GM18861 (cell line): ENCODE results near the gene MUC20.
"Not testable (repeated sequence)": the region's sequence is repeated elsewhere in the genome, so short reads cannot be mapped to it uniquely, and the experiment has no call there.

ENCODE experiments used
- ATAC-seq: cut with Tn5 transposase; IDR thresholded peaks from one replicate; pipeline ENCODE4 v1.9.1; 2021; ENCODE audit not compliant: unreplicated experiment

The MUC20 gene

DNA sequence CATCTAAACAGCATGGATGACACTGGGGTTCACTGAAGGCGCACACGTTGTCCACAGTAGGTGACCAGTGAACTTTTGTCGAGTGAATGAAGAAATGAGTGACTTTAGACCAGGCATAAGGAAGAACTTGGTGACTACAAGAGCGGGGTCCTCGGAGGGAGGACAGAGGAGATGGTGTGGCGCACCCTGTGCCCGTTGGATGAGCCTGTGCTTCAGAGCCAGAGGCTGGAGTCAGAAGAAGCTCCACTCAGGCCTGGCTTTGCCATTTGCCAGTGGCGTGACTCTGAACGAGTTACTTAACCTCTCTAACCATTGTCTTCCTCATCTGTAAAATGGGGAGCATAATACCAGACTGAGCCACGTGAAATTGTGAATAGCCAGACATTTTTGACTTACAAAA lies 48.8 kb downstream of the MUC20 start:
- ATAC-seq = no peak

DNA sequence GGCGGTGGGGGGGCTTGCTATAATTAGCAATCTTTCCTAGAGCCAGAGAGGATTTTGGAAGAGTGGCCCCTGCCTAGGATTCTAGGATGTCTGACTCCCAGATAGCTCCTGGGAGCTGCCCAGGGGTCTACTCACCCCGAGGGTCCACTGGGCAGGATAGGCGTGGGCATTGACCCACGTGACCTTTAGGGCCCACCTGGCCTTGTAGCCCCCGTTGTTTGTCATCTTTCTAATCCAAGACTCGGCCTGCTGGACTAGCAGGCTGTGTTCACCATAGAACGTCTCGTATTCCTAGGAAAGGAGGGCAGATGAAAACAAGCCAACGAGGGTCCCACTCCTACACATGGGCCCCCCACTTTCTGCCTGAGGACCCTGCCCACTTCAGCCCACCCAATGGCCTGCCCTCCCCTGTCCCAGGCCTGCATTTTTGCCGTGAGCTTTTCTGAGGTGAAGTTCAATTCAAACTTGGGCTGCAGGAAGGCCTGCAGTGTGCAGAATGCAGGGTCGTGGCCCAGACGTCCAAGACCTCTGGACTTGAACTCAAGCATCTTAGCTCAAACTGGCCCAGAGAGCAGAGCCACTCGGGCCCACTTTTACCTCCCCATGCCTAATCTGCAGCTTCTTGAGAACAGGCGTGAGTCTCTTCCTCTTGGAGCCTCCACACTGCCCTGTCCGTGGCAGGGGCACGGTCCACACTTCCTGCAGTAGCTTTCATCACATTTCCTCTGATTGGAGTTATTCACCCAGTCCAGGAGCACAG lies 49.5 kb downstream of the MUC20 start:
- ATAC-seq = no peak

DNA sequence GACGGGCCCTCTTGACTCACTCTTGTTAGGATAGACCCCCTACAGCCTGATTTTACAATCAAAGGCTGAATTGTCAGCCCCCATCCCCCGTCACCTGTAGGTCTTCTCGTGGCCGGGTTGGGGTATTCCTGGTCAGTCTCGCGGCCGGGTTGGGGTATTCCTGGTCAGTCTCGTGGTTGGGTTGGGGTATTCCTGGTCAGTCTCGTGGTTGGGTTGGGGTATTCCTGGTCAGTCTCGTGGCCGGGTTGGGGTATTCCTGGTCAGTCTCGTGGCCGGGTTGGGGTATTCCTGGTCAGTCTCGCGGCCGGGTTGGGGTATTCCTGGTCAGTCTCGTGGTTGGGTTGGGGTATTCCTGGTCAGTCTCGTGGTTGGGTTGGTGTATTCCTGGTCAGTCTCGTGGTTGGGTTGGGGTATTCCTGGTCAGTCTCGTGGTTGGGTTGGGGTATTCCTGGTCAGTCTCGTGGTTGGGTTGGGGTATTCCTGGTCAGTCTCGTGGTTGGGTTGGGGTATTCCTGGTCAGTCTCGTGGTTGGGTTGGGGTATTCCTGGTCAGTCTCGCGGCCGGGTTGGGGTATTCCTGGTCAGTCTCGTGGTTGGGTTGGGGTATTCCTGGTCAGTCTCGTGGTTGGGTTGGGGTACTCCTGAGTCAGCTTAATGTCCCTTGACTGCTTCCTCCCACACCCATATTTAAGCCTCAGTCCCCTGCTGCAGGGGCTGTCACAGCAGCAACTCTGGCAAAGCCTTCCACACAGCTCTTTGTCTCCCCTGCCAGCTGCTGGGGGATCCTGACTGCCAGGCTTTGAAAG lies 50.3 kb downstream of the MUC20 start:
- not testable (repeated sequence) for ATAC-seq

DNA sequence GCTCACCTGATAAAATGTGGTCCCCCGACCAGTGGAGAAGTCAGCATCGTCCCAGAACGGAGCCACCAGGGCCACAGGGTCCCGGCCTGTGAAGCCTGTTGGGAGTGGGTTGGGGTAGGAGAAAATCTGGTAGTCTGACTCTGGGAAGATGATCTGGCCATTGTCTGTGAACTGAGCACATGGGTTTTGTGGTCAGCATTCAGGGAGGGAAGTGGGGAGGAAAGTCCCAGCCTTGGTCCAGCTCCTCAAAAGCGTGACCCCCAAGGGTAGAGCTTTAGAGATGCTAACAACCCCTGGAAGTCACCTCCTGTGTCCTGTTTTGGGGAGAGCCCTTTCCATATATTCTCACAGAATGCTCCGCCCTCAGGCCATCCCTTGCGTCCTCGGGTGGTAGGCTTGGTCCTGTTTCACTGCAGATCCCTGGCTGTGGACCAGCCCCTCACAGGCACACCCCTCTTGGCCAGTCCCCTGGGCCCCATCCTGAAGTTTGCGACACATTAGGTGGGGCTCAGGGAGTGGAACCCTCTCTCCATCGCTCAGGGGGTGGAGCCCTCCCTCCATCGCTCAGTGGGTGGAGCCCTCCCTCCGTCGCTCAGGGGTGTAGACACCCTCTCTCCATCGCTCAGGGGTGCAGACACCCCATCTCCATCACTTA lies 51.0 kb downstream of the MUC20 start:
- ATAC-seq = no peak

DNA sequence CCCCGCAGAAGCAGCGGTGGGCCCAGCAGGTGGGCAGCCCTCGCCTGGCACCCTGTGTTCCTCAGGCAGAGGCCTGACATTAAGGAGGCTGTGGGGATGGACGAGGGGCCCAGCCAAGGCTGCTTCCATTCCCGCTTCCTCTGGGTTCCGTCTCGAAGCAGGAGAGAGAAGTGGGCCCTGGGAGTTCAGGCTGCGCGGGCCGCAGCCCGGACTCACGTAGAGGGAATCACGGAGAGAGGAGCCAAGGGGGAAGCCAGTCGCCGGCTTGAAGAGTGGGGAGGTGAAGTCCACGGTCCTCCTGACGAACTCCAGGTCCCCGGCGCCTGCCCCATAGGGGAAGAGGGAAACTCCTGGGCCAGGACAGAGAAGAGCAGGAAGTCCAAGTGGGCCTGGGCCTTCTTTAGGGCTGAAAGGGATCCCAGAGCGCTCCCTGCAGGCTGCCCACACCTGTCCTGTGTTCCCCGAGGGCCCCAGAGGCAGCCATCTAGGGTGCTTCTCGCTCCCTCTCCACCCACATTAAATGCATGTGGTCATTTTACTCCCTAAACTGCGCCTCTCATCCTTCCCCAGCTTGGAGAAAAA lies 53.3 kb downstream of the MUC20 start:
- ATAC-seq = no peak

DNA sequence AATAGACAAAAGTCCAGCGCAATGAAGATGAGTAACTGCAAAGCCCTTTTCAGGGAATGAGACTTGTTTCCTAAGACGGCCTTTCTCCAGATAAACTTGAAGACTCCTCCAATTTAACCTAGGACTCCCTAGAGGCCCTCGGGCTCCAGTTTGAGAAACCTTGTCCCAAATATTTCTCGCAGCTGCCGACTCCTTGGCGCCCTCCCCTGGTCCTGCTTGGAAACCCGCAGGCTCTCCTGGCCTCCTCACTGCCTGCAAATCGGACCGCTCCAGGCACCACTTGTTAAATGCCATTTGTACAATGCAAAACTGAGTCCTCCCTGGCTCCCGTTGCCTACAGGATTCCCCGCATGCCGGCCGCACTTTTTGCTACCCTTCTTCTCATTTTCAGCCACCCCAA lies 54.1 kb downstream of the MUC20 start:
- no peak for ATAC-seq

DNA sequence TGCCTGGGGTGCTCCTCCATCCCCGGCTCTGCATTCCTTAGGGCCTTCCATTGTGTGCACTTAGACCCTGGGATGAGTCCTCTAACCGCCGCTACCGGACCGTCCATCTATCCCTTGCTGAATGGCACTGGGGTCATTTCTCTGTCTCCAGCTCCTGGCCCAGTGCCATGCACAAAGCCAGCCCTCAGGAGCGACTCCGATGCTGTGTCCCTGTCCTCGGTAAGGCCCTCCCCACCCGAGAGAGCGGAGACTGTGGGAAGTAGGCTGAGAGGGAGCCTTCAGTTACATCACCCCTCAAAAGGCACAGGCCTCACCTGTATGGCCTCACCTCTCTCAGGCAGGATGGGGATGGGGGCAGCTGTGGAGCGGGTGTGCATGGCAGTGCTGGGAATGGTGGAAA lies 57.2 kb downstream of the MUC20 start:
- ATAC-seq = no peak

DNA sequence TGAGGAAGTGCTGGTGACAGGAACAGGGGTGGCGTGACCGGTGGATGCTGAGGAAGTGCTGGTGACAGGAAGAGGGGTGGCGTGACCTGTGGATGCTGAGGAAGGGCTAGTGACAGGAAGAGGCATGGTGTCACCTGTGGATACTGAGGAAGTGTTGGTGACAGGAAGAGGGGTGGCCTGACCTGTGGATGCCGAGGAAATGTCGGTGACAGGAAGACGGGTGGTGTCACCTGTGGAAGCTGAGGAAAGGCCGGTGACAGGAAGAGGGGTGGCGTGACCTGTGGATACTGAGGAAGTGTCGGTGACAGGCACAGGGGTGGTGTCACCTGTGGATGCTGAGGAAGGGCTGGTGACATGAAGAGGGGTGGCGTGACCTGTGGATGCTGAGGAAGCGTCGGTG lies 60.5 kb downstream of the MUC20 start:
- not testable (repeated sequence) for ATAC-seq
